H1 (cell line): ENCODE data around the gene TSSK6. TPM values are rescaled to one million over a fixed set of nuclear protein-coding genes. Genes with fewer than 3 reads are reported as not detected.

Source experiments
- ASH2L ChIP-seq: fragments of 200-600, 300-600 bp; sonication (generic); IDR thresholded peaks from one replicate; pipeline ENCODE4 v1.7.1; 2017; ENCODE audit warnings: low read length
- BACH1 ChIP-seq: IDR thresholded peaks from 2 replicates; pipeline ENCODE4 v1.6.1; 2012; ENCODE audit warnings: low read length, improper control_type of control experiment
- BCL11A ChIP-seq, 2 experiments: IDR thresholded peaks; one replicate each; pipeline ENCODE4 v1.6.1; 2011; ENCODE audit warnings: low read depth in 2 of 2, low read length in 2 of 2, mild to moderate bottlenecking in 2 of 2
- CBX5 ChIP-seq: fragments of 300-800, 300-1000 bp; sonication (generic); IDR thresholded peaks from 2 replicates; pipeline ENCODE4 v1.7.1; 2016; ENCODE audit warnings: antibody characterized with exemption, low read length, low read depth
- CEBPB ChIP-seq: IDR thresholded peaks from 2 replicates; pipeline ENCODE4 v1.6.1; 2012; ENCODE audit warnings: low read depth, low read length
- CREB1 ChIP-seq: IDR thresholded peaks from 2 replicates; pipeline ENCODE4 v1.6.1; 2012; ENCODE audit warnings: inconsistent platforms
- CTBP2 ChIP-seq: IDR thresholded peaks from 2 replicates; pipeline ENCODE4 v1.7.0; 2011; ENCODE audit warnings: borderline replicate concordance, mild to moderate bottlenecking, moderate library complexity, mixed read lengths, low read length; ENCODE audit not compliant: insufficient read depth, insufficient read length
- EGR1 ChIP-seq: IDR thresholded peaks from 2 replicates; pipeline ENCODE4 v1.6.1; 2011; ENCODE audit warnings: low read depth, low read length, borderline replicate concordance
- GABPA ChIP-seq: IDR thresholded peaks from 2 replicates; pipeline ENCODE4 v1.6.1; 2011; ENCODE audit warnings: mild to moderate bottlenecking, low read length, moderate library complexity, borderline replicate concordance; ENCODE audit not compliant: insufficient read depth
- GTF2F1 ChIP-seq: IDR thresholded peaks from 2 replicates; pipeline ENCODE4 v1.6.1; 2012; ENCODE audit warnings: low read depth, low read length, improper control_type of control experiment, borderline replicate concordance
- NRF1 ChIP-seq: IDR thresholded peaks from 2 replicates; pipeline ENCODE4 v1.6.1; 2011; ENCODE audit warnings: mild to moderate bottlenecking, low read depth, low read length, improper control_type of control experiment
- POLR2AphosphoS5 ChIP-seq: IDR thresholded peaks from 2 replicates; pipeline ENCODE4 v1.6.1; 2011; ENCODE audit warnings: low read depth, low read length
- POU5F1 ChIP-seq: IDR thresholded peaks from 2 replicates; pipeline ENCODE4 v1.6.1; 2011; ENCODE audit warnings: low read depth, mild to moderate bottlenecking, low read length, moderate library complexity
- RBBP5 ChIP-seq: IDR thresholded peaks from 2 replicates; pipeline ENCODE4 v1.7.1; 2012; ENCODE audit warnings: low read depth, mild to moderate bottlenecking, inconsistent platforms, low read length, moderate library complexity, borderline replicate concordance
- RNF2 ChIP-seq: fragments of 200-900, 300-1000 bp; sonication (generic); IDR thresholded peaks from 2 replicates; pipeline ENCODE4 v1.7.1; 2016; ENCODE audit warnings: borderline replicate concordance, low read depth, mild to moderate bottlenecking, antibody characterized with exemption, low read length; ENCODE audit not compliant: poor library complexity, severe bottlenecking; ENCODE audit errors: missing control alignments
- SIRT6 ChIP-seq: IDR thresholded peaks from one replicate; pipeline ENCODE4 v1.7.1; 2012; ENCODE audit warnings: low read length, inconsistent platforms
- TAF1 ChIP-seq: IDR thresholded peaks from 2 replicates; pipeline ENCODE4 v1.6.1; 2011; ENCODE audit warnings: mild to moderate bottlenecking, low read depth, low read length
- TCF12 ChIP-seq: IDR thresholded peaks from 2 replicates; pipeline ENCODE4 v1.6.1; 2011; ENCODE audit warnings: low read depth, mild to moderate bottlenecking, low read length
- YY1 ChIP-seq: IDR thresholded peaks from 2 replicates; pipeline ENCODE4 v1.6.1; 2011; ENCODE audit warnings: low read depth, mild to moderate bottlenecking, low read length
- polyA plus RNA-seq, 7 experiments: library from polyadenylated mRNA; depleted of rRNA in 3 of 7; stranded (reverse) in 5 of 7; unstranded in 2 of 7; fragments of >200 nt in 5 of 7; fragments of 200-250 nt in 2 of 7; gene quantifications; 1 replicate in 5 of 7; 2 replicates in 1 of 7; 4 replicates in 1 of 7; pipeline versions ENCODE4 v1.2.1 to v1.2.3, GENCODE V29; 2011 to 2013; ENCODE audit warnings: missing spikeins in 2 of 7, mixed read lengths in 2 of 7
- total RNA-seq: library from RNA; stranded (reverse); fragmentation: NEBNext Ultra II Directional; extraction: Animal tissue kit (Norgen Biotek cat#: 25700); gene quantifications from 2 replicates; pipeline ENCODE4 v1.2.1, GENCODE V29; 2021

Gene TSSK6
- total and polyA plus RNA-seq, 2 of the 8 experiments (the other 6 are each of a cell fraction or from before 2014, with no cell fraction given): 3.6 to 7.8 TPM

DNA sequence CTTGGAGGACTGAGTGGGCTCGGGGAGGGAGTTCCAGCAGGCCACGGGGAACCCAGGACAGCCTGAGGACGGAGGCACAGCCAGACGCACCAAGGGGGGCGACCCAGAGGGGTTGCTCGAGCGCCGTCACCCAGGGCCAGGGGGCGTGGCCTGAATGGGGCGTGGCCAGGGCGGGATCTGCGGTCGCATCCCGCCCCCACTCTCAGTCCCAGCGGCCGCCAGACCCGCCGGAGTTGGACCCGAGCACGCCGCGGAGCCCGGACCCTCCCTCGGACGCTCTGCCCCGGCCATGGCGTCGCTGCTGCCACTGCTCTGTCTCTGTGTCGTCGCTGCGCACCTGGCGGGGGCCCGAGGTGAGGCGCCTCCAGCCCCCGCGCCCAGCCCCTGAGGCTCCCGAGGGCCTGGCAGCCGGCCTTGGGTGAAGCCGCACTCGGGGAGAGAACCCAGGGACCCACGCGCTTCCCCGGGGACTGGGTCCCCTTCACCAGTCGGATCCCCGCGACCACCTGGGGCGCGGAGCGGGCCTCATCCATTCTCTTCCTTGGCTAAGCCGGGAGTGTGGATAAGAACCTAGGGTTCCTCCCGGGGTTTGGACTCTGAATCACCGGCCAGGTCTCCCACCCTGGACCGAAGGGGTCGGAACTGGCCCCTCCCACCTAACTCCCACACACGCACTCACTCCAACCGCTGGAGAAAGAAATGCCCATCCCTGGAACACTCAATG is 22.9 kb upstream of the TSSK6 start, which contains the start of gene CILP2 (continued):
- TF ChIP-seq ASH2L (no peak), CREB1 (0 out of 2 replicates have a peak, but pooled peaks have one; percentile 27), RNF2 (no peak), RBBP5 (0 out of 2 replicates have a peak, but pooled peaks have one; percentile 47), BCL11A (IDR thresholded peaks at IDR 0.05; ENCODE audit: low read depth in 2 of 2, low read length in 2 of 2) (no peak), EGR1 (peak; percentile 52; the same call in 1 of the 2 replicates), NRF1 (no peak), POU5F1 (no peak), GABPA (no peak), SIRT6 (no peak), TAF1 (peak; percentile 78), TCF12 (no peak), YY1 (0 out of 2 replicates have a peak, but pooled peaks have one; percentile 48), CBX5 (no peak), CEBPB (no peak), GTF2F1 (no peak), POLR2AphosphoS5 (peak; percentile 74), CTBP2 (no peak), BACH1 (no peak)
